NT2/D1 (cell line): ENCODE measurements around the gene IL20RA.

Experiments
- SUZ12 ChIP-seq: IDR thresholded peaks from 2 replicates; pipeline ENCODE4 v1.6.1; 2011; ENCODE audit not compliant: insufficient read length, insufficient read depth; ENCODE audit errors: extremely low read depth
- YY1 ChIP-seq: IDR thresholded peaks from 2 replicates; pipeline ENCODE4 v1.6.1; 2011; ENCODE audit not compliant: insufficient read length, insufficient read depth
- ZNF274 ChIP-seq: IDR thresholded peaks from 2 replicates; pipeline ENCODE4 v1.6.1; 2011; ENCODE audit warnings: mild to moderate bottlenecking, low read depth, low read length

DNA sequence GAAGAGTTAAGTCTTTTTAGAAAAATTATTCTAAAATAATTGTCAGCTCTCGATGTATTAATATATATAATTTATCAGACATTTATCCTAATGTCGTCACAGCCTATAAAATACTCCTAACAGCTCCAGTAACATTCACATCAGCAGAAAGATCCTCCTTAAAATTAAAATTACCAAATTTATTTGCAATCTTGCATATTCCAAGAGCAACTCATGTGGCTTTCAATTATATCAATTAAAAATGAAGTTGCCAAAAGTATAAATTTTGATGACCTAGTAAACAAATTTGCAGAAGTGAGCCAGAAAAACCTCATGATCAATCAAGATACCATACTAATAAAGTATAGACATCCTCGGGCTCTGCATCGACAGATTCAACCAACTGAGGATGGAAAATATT is 60.2 kb downstream of the IL20RA start:
- TF ChIP-seq YY1, result no peak
- TF ChIP-seq ZNF274, result no peak
- TF ChIP-seq SUZ12, result no peak
